A673 (cell line): ENCODE results near the gene COA8. TPM values are rescaled to one million over a fixed set of nuclear protein-coding genes. Genes with fewer than 3 reads are reported as not detected.

Experiments
- BruUV-seq: library from RNA; stranded (reverse); fragments of 400-500 nt; replicated peaks from 2 replicates; lab custom pipeline; 2021; lab: Mats Ljungman, UMichigan
- CTCF ChIA-PET: fragments of 300-600 bp; sonication (Branson Sonifier 250); formaldehyde crosslinking; loops from one replicate; lab custom pipeline; 2022; ENCODE audit warnings: antibody characterized with exemption; lab: Charles Lee
- POLR2A ChIA-PET: fragments of 300-600 bp; sonication (Branson Sonifier 250); formaldehyde crosslinking; loops from one replicate; lab custom pipeline; 2022; ENCODE audit warnings: antibody characterized with exemption; ENCODE audit not compliant: low non-redundant PET; lab: Charles Lee
- DNase-seq: peaks from one replicate; pipeline ENCODE4 v3.0.0-alpha.2; 2015; ENCODE audit warnings: low spot score
- H3K27ac ChIP-seq: fragments of 200-600 bp; sonication (generic); 2 replicates; pipeline ENCODE4 v1.5.1; 2016; ENCODE audit warnings: mixed run types, low read depth, mild to moderate bottlenecking, mixed read lengths, antibody characterized with exemption, low read length; ENCODE audit not compliant: poor library complexity, severe bottlenecking
- H3K27me3 ChIP-seq: fragments of 200-600 bp; sonication (generic); replicated peaks from 2 replicates; pipeline ENCODE4 v1.6.1; 2017; ENCODE audit warnings: mixed run types, low read depth, mild to moderate bottlenecking, mixed read lengths, antibody characterized with exemption, low read length; ENCODE audit not compliant: insufficient read depth, poor library complexity
- H3K36me3 ChIP-seq: fragments of 200-600 bp; sonication (generic); 2 replicates; pipeline ENCODE4 v1.6.1; 2016; ENCODE audit warnings: mixed run types, mild to moderate bottlenecking, mixed read lengths, antibody characterized with exemption, low read length; ENCODE audit not compliant: insufficient read depth, poor library complexity, severe bottlenecking
- H3K4me1 ChIP-seq: fragments of 200-600 bp; sonication (generic); 2 replicates; pipeline ENCODE4 v1.6.1; 2017; ENCODE audit warnings: mixed run types, mild to moderate bottlenecking, mixed read lengths, antibody characterized with exemption, low read length; ENCODE audit not compliant: insufficient read depth, poor library complexity, severe bottlenecking
- H3K4me3 ChIP-seq: fragments of 200-600 bp; sonication (generic); 2 replicates; pipeline ENCODE4 v1.5.1; 2016; ENCODE audit warnings: low read depth, mixed run types, mild to moderate bottlenecking, mixed read lengths, low read length; ENCODE audit not compliant: poor library complexity, severe bottlenecking
- H3K9me3 ChIP-seq: fragments of 200-600 bp; sonication (generic); 2 replicates; pipeline ENCODE4 v1.6.1; 2016; ENCODE audit warnings: mixed run types, low read depth, mild to moderate bottlenecking, mixed read lengths, antibody characterized with exemption, low read length; ENCODE audit not compliant: poor library complexity, severe bottlenecking
- CTCF ChIP-seq: fragments of 300-800, 200-600 bp; sonication (generic); conservative IDR thresholded peaks from 2 replicates; pipeline ENCODE4 v1.5.1; 2017; ENCODE audit warnings: low read depth, mild to moderate bottlenecking, antibody characterized with exemption, low read length, moderate library complexity, mixed read lengths
- EZH2 ChIP-seq: fragments of 200-600 bp; sonication (generic); IDR thresholded peaks from 2 replicates; pipeline ENCODE4 v1.6.1; 2017; ENCODE audit warnings: borderline replicate concordance, low read depth, mild to moderate bottlenecking, mixed read lengths, antibody characterized with exemption, low read length; ENCODE audit not compliant: poor library complexity, severe bottlenecking
- intact Hi-C: fragments of 100-400 bp; cut with micrococcal nuclease; formaldehyde crosslinking; loops from one replicate; pipeline ENCODE4 v1.10.0; 2022; ENCODE audit not compliant: unreplicated experiment
- total RNA-seq: library from RNA; stranded (reverse); gene quantifications from 2 replicates; pipeline ENCODE4 v1.2.3, GENCODE V29; 2021

The COA8 gene
- total RNA-seq, 1 experiment from 2014 or later: 51.0 TPM

DNA sequence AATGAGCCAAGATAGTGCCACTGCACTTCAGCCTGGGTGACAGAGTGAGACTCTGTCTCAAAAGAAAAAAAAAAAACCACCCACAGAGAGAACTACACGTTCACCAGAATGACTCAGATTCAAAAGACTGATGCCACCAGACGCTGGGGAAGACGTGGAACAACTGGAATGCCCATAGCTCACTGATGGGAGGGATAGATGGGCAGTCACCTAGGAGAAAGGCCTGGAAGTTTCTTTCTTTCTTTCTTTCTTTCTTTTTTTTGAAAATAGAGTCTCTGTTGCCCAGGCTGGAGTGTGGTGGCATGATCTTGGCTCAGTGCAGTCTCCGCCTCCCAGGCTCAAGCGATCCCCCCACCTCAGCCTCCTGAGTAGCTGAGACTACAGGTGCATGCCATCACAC lies 56.3 kb downstream of the COA8 start:
- ChIA-PET CTCF (no interaction called here), POLR2A (no interaction called here)
- no peak for DNase-seq
- Histone ChIP-seq H3K4me3 (no peak overlapping the region), H3K36me3 (no peaks in the 10 kb centered on the region), H3K4me1 (no peaks in the 10 kb centered on the region), H3K9me3 (no peaks in the 10 kb centered on the region), H3K27me3 (no peaks in the 10 kb centered on the region), H3K27ac (no peak overlapping the region)
- no peak for TF ChIP-seq CTCF
- no TSS peak for BruUV-seq
- intact Hi-C loops: no loop called here

DNA sequence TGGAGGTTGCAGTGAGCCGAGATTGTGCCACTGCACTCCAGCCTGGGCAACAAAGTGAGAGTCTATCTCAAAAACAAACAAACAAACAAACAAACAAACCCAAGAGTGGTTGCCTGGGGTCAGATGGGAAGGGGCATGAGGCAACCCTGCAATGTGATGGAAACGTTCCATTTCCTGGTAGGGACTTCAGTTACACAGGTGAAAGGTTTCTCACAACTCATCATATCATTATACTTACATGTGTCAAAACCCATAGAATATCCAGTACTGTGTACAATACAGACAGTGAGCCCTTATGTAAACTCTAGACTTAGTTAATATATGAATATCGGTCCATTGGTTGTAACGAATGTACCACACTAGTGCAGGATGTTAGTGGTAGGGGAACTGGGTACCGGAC lies 59.1 kb downstream of the COA8 start:
- TF ChIP-seq EZH2: no peak
- no peak for TF ChIP-seq CTCF
- no peak for DNase-seq

GRCh38 chr14:103623308-103623707 lies 60.5 kb downstream of the COA8 start:
- no peaks in the 10 kb centered on the region for H3K9me3 ChIP-seq
- CTCF ChIA-PET: no interaction called here
- intact Hi-C loops: no loop called here
- H3K36me3 ChIP-seq: no peaks in the 10 kb centered on the region
- POLR2A ChIA-PET: interaction anchor here (0.6 kb wide), 1 partner anchor 11 kb away, joined by 3 read pairs; no protein-coding TSS in a partner anchor
- no peak overlapping the region for H3K4me3 ChIP-seq
- H3K4me1 ChIP-seq: peaks cover 12% of the 10 kb centered on the region
- no peak overlapping the region for H3K27ac ChIP-seq
- no TSS peak for BruUV-seq
- DNase-seq: no peak
- H3K27me3 ChIP-seq: no peaks in the 10 kb centered on the region
- no peak for TF ChIP-seq CTCF
- no peak for TF ChIP-seq EZH2

More for the DNA sequence above, 59.1 kb downstream of the COA8 start:
- no peak overlapping the region for H3K4me3 ChIP-seq
- POLR2A ChIA-PET: no interaction called here
- H3K9me3 ChIP-seq: no peaks in the 10 kb centered on the region
- peaks cover 6% of the 10 kb centered on the region for H3K4me1 ChIP-seq
- no peaks in the 10 kb centered on the region for H3K27me3 ChIP-seq
- CTCF ChIA-PET: no interaction called here
- no peaks in the 10 kb centered on the region for H3K36me3 ChIP-seq
- H3K27ac ChIP-seq: no peak overlapping the region
- no TSS peak for BruUV-seq
- intact Hi-C loops: no loop called here
